ENCODE data around the gene MUC5B. TPM values are rescaled to one million over a fixed set of nuclear protein-coding genes. Genes with fewer than 3 reads are reported as not detected.
"Not testable (repeated sequence)": the region's sequence is repeated elsewhere in the genome, so short reads cannot be mapped to it uniquely, and the experiment has no call there.

Gene MUC5B, protein sequence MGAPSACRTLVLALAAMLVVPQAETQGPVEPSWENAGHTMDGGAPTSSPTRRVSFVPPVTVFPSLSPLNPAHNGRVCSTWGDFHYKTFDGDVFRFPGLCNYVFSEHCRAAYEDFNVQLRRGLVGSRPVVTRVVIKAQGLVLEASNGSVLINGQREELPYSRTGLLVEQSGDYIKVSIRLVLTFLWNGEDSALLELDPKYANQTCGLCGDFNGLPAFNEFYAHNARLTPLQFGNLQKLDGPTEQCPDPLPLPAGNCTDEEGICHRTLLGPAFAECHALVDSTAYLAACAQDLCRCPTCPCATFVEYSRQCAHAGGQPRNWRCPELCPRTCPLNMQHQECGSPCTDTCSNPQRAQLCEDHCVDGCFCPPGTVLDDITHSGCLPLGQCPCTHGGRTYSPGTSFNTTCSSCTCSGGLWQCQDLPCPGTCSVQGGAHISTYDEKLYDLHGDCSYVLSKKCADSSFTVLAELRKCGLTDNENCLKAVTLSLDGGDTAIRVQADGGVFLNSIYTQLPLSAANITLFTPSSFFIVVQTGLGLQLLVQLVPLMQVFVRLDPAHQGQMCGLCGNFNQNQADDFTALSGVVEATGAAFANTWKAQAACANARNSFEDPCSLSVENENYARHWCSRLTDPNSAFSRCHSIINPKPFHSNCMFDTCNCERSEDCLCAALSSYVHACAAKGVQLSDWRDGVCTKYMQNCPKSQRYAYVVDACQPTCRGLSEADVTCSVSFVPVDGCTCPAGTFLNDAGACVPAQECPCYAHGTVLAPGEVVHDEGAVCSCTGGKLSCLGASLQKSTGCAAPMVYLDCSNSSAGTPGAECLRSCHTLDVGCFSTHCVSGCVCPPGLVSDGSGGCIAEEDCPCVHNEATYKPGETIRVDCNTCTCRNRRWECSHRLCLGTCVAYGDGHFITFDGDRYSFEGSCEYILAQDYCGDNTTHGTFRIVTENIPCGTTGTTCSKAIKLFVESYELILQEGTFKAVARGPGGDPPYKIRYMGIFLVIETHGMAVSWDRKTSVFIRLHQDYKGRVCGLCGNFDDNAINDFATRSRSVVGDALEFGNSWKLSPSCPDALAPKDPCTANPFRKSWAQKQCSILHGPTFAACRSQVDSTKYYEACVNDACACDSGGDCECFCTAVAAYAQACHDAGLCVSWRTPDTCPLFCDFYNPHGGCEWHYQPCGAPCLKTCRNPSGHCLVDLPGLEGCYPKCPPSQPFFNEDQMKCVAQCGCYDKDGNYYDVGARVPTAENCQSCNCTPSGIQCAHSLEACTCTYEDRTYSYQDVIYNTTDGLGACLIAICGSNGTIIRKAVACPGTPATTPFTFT (N-terminal part only)
- total RNA-seq, result not detected in 2 replicates
- total RNA-seq (2013), result not detected
- not detected in 2 replicates for polyA plus RNA-seq
- under 0.01 and 0.07 TPM in 2 replicates for polyA minus RNA-seq

DNA sequence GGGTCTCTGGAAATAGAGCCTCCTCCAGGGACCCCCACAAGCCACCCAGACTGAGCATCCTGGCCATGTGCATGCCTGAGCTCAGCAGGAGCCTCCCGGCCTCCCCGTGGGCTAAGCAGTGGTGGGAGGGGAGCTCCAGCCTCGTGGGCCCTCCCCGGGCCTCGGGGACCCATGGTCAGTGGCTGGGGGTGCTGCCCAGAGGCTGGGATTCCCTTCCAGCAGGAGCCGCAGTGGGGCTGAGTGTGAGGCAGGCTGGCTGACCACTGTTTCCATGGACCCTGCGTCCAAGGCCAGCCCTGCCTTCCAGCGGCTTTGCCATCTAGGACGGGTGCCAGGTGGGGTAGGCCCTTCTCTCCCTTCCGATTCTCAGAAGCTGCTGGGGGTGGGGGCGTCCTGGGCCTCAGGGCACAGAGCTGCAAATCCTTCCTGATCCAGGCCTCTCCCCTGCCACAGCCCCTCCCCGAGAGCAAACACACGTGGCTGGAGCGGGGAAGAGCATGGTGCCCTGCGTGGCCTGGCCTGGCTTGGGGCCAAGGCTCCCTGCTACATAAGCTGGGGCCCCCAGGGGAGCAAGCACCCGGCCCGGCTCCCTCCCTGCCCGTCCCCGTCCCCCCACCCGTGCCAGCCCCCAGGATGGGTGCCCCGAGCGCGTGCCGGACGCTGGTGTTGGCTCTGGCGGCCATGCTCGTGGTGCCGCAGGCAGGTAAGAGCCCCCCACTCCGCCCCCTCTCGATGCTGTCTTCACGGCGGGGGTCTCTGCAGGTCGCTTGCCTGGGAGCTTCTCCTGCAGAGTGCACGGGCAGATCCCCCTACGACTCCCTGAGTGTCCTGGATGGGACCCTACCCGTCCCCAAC lies at the start of gene MUC5B:
Gene MUC5B, plus strand, starts transcription at position 576 of the 855 bp plus-strand sequence. Its CDS starts 58 bp downstream, at position 634.
- H3K9ac ChIP-seq (ENCODE audit: low read length), result no peak within 1 kb of the TSS
- CTCF ChIA-PET, result no interaction called here
- ATAC-seq (ENCODE audit: low read depth) (no peak), DNase-seq (no peak)
- no peaks in the 10 kb centered on the region for H3K9me3 ChIP-seq (ENCODE audit: control extremely low read depth in 1 of 3, control insufficient read depth in 2 of 3, insufficient read depth in 1 of 3, low read length in 2 of 3)
- Mint-ChIP-seq H3K9me3 (ENCODE audit: insufficient read depth) (no peaks in the 10 kb centered on the region), H3K27ac (no peak within 1 kb of the TSS), H3K4me1 (no peaks in the 10 kb centered on the region), H3K4me3 (no peak within 1 kb of the TSS), H3K27me3 (peaks cover 8% of the 10 kb centered on the region)
- H3K4me2 ChIP-seq (replicated peaks; ENCODE audit: low read depth, low read length, poor library complexity, severe bottlenecking), result no peak within 1 kb of the TSS
- no peak within 1 kb of the TSS for H3K27ac ChIP-seq (ENCODE audit: low read length in 2 of 2)
- H3K27me3 ChIP-seq (replicated peaks in 1 of 4; ENCODE audit: control extremely low read depth in 1 of 4, control insufficient read depth in 3 of 4, insufficient read depth in 4 of 4, low read length in 3 of 4), result peaks cover 0 to 2% (median 0%) of the 10 kb centered on the region in 4 experiments
- H3K4me3 ChIP-seq (ENCODE audit: control extremely low read depth in 1 of 5, extremely low read depth in 1 of 5, insufficient read depth in 1 of 5, low read depth in 2 of 5, low read length in 4 of 5), result no peak within 1 kb of the TSS
- no peaks in the 10 kb centered on the region for H4K20me1 ChIP-seq (ENCODE audit: control insufficient read depth, insufficient read depth, low read length, poor library complexity, severe bottlenecking)
- no peaks in the 10 kb centered on the region for H3K36me3 ChIP-seq (replicated peaks in 1 of 2; ENCODE audit: control extremely low read depth in 1 of 2, control insufficient read depth in 1 of 2, extremely low read depth in 1 of 2, insufficient read depth in 2 of 2, low read length in 1 of 2)
- H2AFZ ChIP-seq (ENCODE audit: insufficient read depth, low read depth, low read length, poor library complexity, severe bottlenecking), result no peak within 1 kb of the TSS
- H3K4me1 ChIP-seq (ENCODE audit: control insufficient read depth in 2 of 2, insufficient read depth in 2 of 2, low read length in 2 of 2), result no peaks in the 10 kb centered on the region
- intact Hi-C loops (cut with micrococcal nuclease), result no loop called here
- H3K79me2 ChIP-seq (ENCODE audit: control insufficient read depth, insufficient read depth, low read length), result no peaks in the 10 kb centered on the region
- TF ChIP-seq EZH2 (IDR thresholded peaks at IDR 0.05; ENCODE audit: borderline replicate concordance, insufficient read depth, low read depth, low read length, poor library complexity, severe bottlenecking), result no peak
- TF ChIP-seq, protein P1, sequence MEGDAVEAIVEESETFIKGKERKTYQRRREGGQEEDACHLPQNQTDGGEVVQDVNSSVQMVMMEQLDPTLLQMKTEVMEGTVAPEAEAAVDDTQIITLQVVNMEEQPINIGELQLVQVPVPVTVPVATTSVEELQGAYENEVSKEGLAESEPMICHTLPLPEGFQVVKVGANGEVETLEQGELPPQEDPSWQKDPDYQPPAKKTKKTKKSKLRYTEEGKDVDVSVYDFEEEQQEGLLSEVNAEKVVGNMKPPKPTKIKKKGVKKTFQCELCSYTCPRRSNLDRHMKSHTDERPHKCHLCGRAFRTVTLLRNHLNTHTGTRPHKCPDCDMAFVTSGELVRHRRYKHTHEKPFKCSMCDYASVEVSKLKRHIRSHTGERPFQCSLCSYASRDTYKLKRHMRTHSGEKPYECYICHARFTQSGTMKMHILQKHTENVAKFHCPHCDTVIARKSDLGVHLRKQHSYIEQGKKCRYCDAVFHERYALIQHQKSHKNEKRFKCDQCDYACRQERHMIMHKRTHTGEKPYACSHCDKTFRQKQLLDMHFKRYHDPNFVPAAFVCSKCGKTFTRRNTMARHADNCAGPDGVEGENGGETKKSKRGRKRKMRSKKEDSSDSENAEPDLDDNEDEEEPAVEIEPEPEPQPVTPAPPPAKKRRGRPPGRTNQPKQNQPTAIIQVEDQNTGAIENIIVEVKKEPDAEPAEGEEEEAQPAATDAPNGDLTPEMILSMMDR (IDR thresholded peaks at IDR 0.05), result no peak
- 82% methylated on average over 33 of the region's 36 CpGs for WGBS (ENCODE audit: insufficient coverage)
- POLR2A ChIA-PET, result no interaction called here

DNA sequence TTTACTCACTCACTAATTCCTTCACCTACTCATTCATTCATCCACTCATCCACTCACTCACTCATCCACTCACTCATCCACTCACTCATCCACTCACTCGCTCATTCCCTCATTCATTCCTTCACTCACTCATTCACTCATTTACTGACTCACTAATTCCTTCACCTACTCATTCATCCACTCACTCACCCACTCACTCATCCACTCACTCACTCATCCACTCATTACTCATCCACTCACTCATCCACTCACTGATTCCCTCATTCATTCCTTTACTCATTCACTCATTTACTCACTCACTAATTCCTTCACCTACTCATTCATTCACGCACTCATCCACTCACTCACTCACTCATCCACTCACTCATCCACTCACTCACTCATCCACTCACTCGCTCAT lies 49.5 kb upstream of the MUC5B start:
- H3K4me1 ChIP-seq (ENCODE audit: control insufficient read depth in 2 of 2, insufficient read depth in 2 of 2, low read length in 2 of 2); H3K9me3 Mint-ChIP-seq (ENCODE audit: insufficient read depth); CTCF ChIA-PET; H4K20me1 ChIP-seq (ENCODE audit: control insufficient read depth, insufficient read depth, low read length, poor library complexity, severe bottlenecking); ATAC-seq (ENCODE audit: low read depth); H3K27me3 Mint-ChIP-seq; H3K4me1 Mint-ChIP-seq; H3K36me3 ChIP-seq (replicated peaks in 1 of 2; ENCODE audit: control extremely low read depth in 1 of 2, control insufficient read depth in 1 of 2, extremely low read depth in 1 of 2, insufficient read depth in 2 of 2, low read length in 1 of 2); H3K4me2 ChIP-seq (replicated peaks; ENCODE audit: low read depth, low read length, poor library complexity, severe bottlenecking); DNase-seq; H3K27me3 ChIP-seq (replicated peaks in 1 of 4; ENCODE audit: control extremely low read depth in 1 of 4, control insufficient read depth in 3 of 4, insufficient read depth in 4 of 4, low read length in 3 of 4); H3K4me3 Mint-ChIP-seq; H3K27ac Mint-ChIP-seq; H3K79me2 ChIP-seq (ENCODE audit: control insufficient read depth, insufficient read depth, low read length); POLR2A ChIA-PET; H3K4me3 ChIP-seq (ENCODE audit: control extremely low read depth in 1 of 5, extremely low read depth in 1 of 5, insufficient read depth in 1 of 5, low read depth in 2 of 5, low read length in 4 of 5); intact Hi-C loops (cut with micrococcal nuclease); H2AFZ ChIP-seq (ENCODE audit: insufficient read depth, low read depth, low read length, poor library complexity, severe bottlenecking); H3K9ac ChIP-seq (ENCODE audit: low read length); H3K27ac ChIP-seq (ENCODE audit: low read length in 2 of 2): not testable (repeated sequence)
- peaks cover 0 to 38% (median 0%) of the 10 kb centered on the region in 3 donors for H3K9me3 ChIP-seq (ENCODE audit: control extremely low read depth in 1 of 3, control insufficient read depth in 2 of 3, insufficient read depth in 1 of 3, low read length in 2 of 3)
- 95% methylated on average over 3 of the region's 3 CpGs for WGBS (ENCODE audit: insufficient coverage)

Data from B cell (primary cell).